Umbilical cord (tissue), 1 donor: ENCODE data around the gene SLC6A2. TPM values are rescaled to one million over a fixed set of nuclear protein-coding genes. Genes with fewer than 3 reads are reported as not detected.

Experiments used
- total RNA-seq: library from RNA; depleted of rRNA; stranded (reverse); fragments of >200 nt; gene quantifications from one replicate; pipeline ENCODE4 v1.2.3, GENCODE V29; 2014; ENCODE audit warnings: low replicate concordance; ENCODE audit not compliant: insufficient read depth

The SLC6A2 gene
- total RNA-seq, 1 donor from 2014 or later = 2.6 TPM

Other genes with a start within 250 kb of the SLC6A2 start
- 175 TPM for gene MMP2, start 176.8 kb upstream of the SLC6A2 start, total RNA-seq
- gene LPCAT2, start 146.9 kb upstream of the SLC6A2 start, total RNA-seq = 47.7 TPM
- gene CAPNS2, start 89.3 kb upstream of the SLC6A2 start, total RNA-seq = 21.4 TPM
- gene CES1, start 177.1 kb downstream of the SLC6A2 start, total RNA-seq = 23.4 TPM
- not detected for gene CES5A, start 219.4 kb downstream of the SLC6A2 start, total RNA-seq